ENCODE results near the gene SNTB2. TPM values are rescaled to one million over a fixed set of nuclear protein-coding genes. Genes with fewer than 3 reads are reported as not detected.

Gene SNTB2
- total and polyA plus RNA-seq, 2 of the 13 experiments (the other 11 are each of a cell fraction or from before 2014, with no cell fraction given), result 11.5 to 19.2 TPM

DNA sequence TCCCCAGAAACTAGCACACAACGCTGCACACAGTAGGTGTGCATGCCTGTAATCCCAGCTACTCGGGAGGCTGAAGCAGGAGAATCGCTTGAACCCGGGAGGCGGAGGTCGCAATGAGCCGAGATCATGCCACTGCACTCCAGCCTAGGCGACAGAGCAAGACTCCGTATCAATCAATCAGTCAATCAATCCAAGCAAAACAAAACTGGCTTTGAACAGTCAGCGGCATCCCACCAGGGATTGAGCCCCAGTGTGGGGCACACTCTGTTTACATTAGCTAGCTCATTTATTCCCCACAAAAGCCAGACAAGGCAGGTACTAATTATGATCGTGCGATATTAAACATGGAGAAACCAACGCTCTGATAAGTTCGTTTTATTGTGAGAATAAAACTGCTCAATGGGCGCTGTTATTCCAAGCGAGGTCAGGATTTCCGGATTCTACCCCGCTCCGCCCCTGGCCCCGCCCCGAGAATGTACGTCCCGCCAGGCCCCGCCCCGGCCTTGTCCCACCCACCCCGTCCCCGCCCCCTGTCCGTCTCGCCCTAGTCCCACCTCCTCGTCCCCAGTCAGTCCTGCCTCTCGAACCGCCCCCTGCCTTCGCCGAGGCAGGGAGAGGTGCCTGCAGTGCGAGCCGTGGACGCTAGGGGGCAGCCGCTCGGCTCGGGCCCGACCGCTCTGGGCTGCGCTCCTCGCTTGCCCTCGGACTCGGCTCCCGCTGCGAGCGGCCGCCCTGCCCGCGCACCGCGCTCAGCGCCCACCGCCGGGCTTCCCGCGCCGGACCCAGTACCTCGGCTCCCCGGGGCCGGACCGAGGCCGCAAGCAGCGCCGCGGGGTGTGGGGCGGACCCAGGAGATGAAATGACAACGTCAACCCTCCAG lies 123.9 kb downstream of the SNTB2 start, which contains the start of gene VPS4A (continued):
- TF ChIP-seq, protein P1, sequence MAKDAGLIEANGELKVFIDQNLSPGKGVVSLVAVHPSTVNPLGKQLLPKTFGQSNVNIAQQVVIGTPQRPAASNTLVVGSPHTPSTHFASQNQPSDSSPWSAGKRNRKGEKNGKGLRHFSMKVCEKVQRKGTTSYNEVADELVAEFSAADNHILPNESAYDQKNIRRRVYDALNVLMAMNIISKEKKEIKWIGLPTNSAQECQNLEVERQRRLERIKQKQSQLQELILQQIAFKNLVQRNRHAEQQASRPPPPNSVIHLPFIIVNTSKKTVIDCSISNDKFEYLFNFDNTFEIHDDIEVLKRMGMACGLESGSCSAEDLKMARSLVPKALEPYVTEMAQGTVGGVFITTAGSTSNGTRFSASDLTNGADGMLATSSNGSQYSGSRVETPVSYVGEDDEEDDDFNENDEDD (CRISPR knock-in tag; IDR thresholded peaks at IDR 0.05; ENCODE audit: borderline replicate concordance), result peak; percentile 68; the same call in 1 of the 2 replicates
- TF ChIP-seq ZNF768 (CRISPR knock-in tag; IDR thresholded peaks at IDR 0.05) (peak; percentile 71), PHF8 (CRISPR knock-in tag; IDR thresholded peaks at IDR 0.05) (peak; percentile 88), FOXA3 (CRISPR knock-in tag; IDR thresholded peaks at IDR 0.05) (peak; percentile 44), TGIF2 (CRISPR knock-in tag; IDR thresholded peaks at IDR 0.05) (peak; percentile 45; the same call in 1 of the 2 replicates), AGO2 (optimal IDR thresholded peaks at IDR 0.05; ENCODE audit: low read depth, low read length) (no peak), ZSCAN12 (CRISPR knock-in tag; IDR thresholded peaks at IDR 0.05) (peak; percentile 31; the same call in 1 of the 2 replicates), SP1 (IDR thresholded peaks at IDR 0.05) (no peak), SP1 (CRISPR knock-in tag; IDR thresholded peaks at IDR 0.05) (peak; percentile 81), ZNF335 (CRISPR knock-in tag; IDR thresholded peaks at IDR 0.05) (peak; percentile 58; the same call in 1 of the 2 replicates), SAP130 (CRISPR knock-in tag; IDR thresholded peaks at IDR 0.05; ENCODE audit: low read depth) (peak; percentile 92), ZFYVE20 (CRISPR knock-in tag; IDR thresholded peaks at IDR 0.05; ENCODE audit: borderline replicate concordance, low read depth) (peak; percentile 83), ZNF12 (CRISPR knock-in tag; IDR thresholded peaks at IDR 0.05) (no peak), KLF6 (CRISPR knock-in tag; IDR thresholded peaks at IDR 0.05) (peak; percentile 40), ZKSCAN1 (IDR thresholded peaks at IDR 0.05; ENCODE audit: low read length) (peak; percentile 93), MIER3 (CRISPR knock-in tag; IDR thresholded peaks at IDR 0.05; ENCODE audit: borderline replicate concordance) (peak; percentile 79), ZFX (CRISPR knock-in tag; IDR thresholded peaks at IDR 0.05; ENCODE audit: low read depth) (peak; percentile 99), IRF2 (CRISPR knock-in tag; IDR thresholded peaks at IDR 0.05) (peak; percentile 4), ZNF766 (CRISPR knock-in tag; IDR thresholded peaks at IDR 0.05; ENCODE audit: borderline replicate concordance) (peak; percentile 74; the same call in 1 of the 2 replicates)
- TF ChIP-seq, protein P2, sequence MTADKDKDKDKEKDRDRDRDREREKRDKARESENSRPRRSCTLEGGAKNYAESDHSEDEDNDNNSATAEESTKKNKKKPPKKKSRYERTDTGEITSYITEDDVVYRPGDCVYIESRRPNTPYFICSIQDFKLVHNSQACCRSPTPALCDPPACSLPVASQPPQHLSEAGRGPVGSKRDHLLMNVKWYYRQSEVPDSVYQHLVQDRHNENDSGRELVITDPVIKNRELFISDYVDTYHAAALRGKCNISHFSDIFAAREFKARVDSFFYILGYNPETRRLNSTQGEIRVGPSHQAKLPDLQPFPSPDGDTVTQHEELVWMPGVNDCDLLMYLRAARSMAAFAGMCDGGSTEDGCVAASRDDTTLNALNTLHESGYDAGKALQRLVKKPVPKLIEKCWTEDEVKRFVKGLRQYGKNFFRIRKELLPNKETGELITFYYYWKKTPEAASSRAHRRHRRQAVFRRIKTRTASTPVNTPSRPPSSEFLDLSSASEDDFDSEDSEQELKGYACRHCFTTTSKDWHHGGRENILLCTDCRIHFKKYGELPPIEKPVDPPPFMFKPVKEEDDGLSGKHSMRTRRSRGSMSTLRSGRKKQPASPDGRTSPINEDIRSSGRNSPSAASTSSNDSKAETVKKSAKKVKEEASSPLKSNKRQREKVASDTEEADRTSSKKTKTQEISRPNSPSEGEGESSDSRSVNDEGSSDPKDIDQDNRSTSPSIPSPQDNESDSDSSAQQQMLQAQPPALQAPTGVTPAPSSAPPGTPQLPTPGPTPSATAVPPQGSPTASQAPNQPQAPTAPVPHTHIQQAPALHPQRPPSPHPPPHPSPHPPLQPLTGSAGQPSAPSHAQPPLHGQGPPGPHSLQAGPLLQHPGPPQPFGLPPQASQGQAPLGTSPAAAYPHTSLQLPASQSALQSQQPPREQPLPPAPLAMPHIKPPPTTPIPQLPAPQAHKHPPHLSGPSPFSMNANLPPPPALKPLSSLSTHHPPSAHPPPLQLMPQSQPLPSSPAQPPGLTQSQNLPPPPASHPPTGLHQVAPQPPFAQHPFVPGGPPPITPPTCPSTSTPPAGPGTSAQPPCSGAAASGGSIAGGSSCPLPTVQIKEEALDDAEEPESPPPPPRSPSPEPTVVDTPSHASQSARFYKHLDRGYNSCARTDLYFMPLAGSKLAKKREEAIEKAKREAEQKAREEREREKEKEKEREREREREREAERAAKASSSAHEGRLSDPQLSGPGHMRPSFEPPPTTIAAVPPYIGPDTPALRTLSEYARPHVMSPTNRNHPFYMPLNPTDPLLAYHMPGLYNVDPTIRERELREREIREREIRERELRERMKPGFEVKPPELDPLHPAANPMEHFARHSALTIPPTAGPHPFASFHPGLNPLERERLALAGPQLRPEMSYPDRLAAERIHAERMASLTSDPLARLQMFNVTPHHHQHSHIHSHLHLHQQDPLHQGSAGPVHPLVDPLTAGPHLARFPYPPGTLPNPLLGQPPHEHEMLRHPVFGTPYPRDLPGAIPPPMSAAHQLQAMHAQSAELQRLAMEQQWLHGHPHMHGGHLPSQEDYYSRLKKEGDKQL (CRISPR knock-in tag; IDR thresholded peaks at IDR 0.05; ENCODE audit: low read depth), result 0 out of 2 replicates have a peak, but pooled peaks have one; percentile 14
- TF ChIP-seq, protein P3, sequence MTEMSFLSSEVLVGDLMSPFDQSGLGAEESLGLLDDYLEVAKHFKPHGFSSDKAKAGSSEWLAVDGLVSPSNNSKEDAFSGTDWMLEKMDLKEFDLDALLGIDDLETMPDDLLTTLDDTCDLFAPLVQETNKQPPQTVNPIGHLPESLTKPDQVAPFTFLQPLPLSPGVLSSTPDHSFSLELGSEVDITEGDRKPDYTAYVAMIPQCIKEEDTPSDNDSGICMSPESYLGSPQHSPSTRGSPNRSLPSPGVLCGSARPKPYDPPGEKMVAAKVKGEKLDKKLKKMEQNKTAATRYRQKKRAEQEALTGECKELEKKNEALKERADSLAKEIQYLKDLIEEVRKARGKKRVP (CRISPR knock-in tag; IDR thresholded peaks at IDR 0.05), result peak; percentile 12 to 54; a peak in 3 of 4 replicates
- TF ChIP-seq, protein P4, sequence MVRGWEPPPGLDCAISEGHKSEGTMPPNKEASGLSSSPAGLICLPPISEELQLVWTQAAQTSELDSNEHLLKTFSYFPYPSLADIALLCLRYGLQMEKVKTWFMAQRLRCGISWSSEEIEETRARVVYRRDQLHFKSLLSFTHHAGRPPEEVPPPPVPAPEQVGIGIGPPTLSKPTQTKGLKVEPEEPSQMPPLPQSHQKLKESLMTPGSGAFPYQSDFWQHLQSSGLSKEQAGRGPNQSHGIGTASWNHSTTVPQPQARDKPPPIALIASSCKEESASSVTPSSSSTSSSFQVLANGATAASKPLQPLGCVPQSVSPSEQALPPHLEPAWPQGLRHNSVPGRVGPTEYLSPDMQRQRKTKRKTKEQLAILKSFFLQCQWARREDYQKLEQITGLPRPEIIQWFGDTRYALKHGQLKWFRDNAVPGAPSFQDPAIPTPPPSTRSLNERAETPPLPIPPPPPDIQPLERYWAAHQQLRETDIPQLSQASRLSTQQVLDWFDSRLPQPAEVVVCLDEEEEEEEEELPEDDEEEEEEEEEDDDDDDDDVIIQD (CRISPR knock-in tag; IDR thresholded peaks at IDR 0.05; ENCODE audit: low read depth), result peak; percentile 85
